ENCODE results near the gene PGS1.

Gene PGS1

DNA sequence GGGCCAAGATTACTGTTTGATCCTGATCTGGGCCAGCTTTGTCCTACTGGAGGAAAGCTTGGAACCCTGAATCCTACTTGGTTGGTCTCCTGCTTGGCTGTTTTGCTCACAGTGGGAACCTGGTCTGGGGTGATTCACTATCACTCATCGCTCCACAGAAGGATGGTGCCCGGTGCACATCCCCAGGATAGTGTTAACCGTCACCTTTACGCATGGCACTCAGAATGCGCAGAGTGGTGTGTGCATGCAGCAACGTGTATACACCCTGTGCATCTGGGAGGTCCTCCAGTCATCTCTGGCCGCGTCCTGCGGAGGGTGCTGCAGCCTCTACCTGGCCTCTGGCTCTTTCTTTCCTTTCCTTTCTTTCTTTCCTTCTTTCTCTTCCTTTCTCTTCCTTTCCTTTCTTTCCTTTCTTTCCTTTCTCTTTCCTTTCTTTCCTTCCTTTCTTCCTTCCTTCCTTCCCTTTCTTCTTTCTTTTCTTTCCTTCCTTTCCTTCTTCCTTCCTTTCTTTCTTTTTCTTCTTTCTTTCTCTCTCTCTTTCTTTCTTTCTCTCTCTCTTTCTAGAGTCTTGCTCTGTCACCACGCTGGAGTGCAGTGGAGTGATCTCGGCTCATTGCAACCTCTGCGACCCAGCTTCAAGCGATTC, 31.7 kb upstream of the PGS1 start:
- no peak for DNase-seq

DNA sequence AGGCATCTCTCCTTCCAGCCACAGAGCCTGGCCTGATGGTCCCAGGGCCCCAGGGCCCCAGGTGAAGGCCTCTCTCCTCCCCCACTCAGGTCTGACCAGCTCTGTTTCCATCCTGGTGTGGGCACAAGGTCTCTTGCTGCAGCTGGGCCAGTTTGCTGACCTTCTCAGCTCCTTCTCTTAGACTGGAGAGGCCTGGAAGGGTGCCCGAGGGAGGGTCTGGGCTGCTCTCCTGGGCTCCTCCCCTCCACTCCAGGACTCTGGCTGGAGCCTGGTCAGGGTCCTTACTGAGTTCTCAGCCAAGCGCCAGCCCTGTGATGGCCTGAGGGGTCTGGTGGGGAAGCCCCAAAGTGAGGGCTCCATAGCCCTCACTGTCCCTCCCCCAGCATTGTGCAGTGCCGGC, 31.0 kb upstream of the PGS1 start:
- no peak for DNase-seq

GRCh38 chr17:78348055-78348770, 30.2 kb upstream of the PGS1 start:
- no peak for DNase-seq

- no peak for DNase-seq
These were observed 28.4 kb upstream of the PGS1 start for GRCh38 chr17:78349891-78350642.

DNA sequence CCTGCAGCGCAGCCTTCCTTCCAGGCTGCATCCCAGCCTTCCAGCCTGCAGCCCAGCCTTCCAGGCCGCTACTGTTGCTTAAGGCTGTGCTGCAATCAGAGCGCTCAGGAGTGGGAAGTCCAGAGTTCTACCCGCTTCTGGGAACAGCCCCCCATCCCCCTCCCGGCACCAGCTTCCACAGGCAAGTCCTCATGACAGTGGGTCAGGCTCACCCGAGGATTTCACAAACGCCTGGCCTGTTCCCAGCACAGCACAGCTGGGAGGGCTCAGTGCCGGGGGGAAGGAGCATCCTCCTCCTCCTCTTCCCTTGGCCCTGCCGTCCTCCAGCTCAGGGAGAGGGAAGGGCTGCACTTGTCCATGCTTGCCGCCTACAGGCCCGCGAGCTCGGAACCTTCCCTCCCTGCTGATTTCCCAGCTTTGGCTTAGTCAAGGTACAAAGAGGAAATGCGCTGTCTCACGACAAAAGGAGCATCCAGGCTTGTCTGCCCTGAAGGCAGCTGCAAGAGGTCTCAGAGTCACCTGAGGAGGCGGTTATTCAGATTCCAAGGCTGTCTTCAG, 26.9 kb upstream of the PGS1 start:
- no peak for DNase-seq

- no peak for DNase-seq
These were observed 24.6 kb upstream of the PGS1 start for GRCh38 chr17:78353834-78354233.

GRCh38 chr17:78355045-78355641, 23.3 kb upstream of the PGS1 start:
- peak; percentile 46 for DNase-seq

DNA sequence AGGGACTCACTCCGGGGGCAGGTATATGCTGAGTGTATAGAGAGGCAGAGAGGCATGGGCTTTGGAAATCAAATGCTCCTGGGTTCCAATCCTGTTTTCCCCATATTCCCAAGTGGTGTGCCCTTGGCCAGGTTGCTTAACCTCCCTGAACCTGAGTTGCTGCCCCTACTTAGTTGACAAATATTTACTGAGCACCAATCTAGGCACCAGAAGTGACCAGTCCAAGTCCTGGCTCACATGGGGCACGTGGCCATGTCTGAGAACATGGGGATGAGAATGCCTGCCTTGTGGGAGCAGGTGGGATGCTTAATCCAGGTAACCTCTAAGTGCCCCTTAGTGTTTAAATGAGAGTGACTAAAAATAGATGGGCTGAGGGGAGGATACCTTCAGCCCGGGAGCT, 22.7 kb upstream of the PGS1 start:
- no peak for DNase-seq

DNA sequence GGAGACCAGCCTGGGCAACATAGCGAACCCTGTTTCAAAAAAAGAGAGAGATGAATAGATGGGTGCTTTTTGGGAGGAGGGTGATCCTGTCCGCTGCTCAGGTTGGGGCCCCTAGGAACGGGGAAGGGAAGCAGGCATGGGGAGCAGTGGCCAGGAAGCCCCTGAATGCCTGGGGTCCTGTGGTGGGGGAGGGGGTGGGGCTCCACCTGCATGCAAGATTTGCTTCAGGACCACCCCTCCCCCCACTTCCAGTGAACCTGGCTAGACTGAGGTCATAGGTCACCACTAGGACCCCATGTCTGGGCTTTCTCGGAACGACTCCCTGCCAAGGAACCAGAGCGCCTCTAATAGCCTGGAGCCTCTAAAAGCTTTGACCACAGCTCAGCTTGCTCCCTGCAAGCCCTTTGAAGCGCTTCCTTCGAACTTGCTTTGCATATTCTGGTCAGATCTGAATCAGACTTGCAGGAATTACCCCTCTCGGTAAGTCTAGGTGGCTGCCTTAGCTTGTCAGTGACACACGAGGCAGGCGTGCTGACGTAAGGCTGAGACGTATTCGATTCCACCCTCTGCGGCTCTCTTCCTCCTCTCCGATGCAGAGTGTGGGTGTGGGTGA, 22.2 kb upstream of the PGS1 start:
- DNase-seq: peak; percentile 97

DNA sequence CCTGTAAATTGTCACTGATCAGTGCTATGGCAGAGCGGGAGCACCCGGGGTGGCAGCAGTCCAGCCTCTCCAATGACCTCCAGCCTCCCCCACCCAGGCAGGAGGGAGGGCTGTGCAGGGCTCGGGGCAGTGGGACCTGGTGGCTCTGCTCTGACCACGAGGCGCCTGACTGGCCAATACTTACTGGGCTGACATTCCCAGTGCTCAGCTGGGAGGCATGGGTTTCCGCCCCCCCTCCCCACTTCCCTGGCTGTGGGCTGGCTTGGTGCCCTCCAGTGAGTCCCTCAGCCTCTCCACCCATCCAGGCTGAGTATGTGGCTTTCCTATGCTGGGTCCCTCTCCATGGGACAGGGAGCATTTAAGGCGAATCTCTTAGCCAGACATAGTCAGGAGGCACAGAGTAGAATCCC, 21.3 kb upstream of the PGS1 start:
- DNase-seq: no peak

- DNase-seq: no peak
These were observed 20.5 kb upstream of the PGS1 start for GRCh38 chr17:78357672-78358537.

- peak; percentile 32 for DNase-seq
These were observed 19.7 kb upstream of the PGS1 start for GRCh38 chr17:78358538-78359320.

DNA sequence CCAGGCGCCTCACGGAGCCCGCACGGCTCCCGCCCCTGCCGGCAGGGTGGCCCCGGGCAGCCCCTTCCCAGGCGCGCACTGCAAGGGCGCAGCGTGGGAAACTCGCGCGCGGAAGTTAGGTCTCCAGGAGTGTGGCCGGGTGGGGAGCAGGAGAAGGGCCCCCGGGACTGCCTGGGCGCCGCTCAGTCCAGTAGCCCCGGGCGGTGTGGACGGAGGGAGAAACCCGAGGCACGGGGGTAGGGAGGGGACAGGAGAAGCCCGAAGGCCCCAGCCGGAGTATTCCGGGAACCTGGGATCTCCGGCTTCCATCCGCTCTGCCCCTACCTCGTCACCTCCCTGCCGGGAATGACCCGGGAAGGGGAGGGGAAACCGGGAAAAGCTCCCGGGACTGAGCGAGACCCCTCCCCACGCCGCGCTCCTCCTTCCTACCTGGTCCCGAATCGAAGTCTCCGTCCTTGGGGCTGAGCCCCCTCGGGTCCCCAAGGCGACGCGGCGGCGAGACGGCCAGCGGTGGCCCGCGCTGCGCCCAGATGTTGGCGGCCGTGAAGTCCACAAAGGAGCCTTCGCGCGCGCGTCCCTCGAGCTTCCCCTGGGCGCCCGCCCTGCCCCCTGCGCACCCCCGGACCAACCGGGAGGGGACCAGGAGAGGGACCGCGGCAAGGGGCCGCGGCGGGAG, 19.0 kb upstream of the PGS1 start:
- no peak for DNase-seq

- peak; percentile 97 for DNase-seq
These were observed 18.5 kb upstream of the PGS1 start, which contains the start of gene SOCS3 for GRCh38 chr17:78359997-78360370. Gene SOCS3 (minus strand): TSS chr17:78360077. CDS start chr17:78359095, 982 bp downstream.

- DNase-seq: peak; percentile 93
These were observed 17.9 kb upstream of the PGS1 start for GRCh38 chr17:78360371-78361224.

DNA sequence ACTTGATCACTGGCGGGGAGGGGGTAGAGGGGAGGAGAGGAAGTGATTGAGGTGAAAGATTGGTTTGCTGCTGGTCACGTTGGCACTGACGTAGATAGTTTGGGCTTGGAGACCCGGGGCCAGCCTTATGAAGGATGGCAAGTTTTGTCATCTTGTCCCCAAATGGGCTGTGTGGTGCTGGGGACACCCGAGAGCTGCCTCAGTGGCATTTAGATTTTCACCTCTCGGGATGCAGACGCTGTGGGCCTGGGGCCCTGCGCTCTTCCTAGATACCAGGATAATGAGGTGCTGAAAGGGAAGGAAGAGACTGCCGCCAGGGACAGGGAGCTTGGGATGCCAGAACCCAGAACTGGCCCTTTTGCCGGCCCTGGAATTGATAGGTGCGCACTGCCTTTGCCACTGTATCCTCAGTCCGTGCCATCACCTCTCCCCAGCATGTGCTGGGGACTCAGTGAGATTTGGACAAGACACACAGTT, 17.2 kb upstream of the PGS1 start:
- DNase-seq: no peak

DNA sequence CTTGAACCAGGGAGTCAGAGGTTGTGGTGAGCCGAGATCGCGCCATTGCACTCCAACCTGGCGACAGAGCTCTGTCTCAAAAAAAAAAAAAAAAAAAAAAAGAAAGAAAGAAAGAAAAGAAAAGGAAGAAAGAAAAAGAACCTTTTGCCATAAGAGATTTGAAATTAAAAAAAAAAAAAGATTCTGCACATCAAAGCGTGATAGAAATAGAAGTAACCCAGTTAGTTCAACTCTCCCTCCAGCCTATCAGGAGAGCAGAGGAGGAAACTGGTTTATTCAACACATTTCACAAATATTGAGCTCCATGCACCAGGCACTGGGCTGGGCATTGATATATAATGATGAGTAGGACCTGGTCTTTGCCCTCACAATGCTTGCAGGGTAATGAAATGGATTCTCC, 16.2 kb upstream of the PGS1 start:
- no peak for DNase-seq

GRCh38 chr17:78362671-78363070, 15.8 kb upstream of the PGS1 start:
- no peak for DNase-seq
